HG03196 (cell line): ENCODE results near the gene SLC2A4RG.

Source experiments
- ATAC-seq: cut with Tn5 transposase; IDR thresholded peaks from one replicate; pipeline ENCODE4 v1.9.1; 2021; ENCODE audit not compliant: unreplicated experiment

SLC2A4RG gene

GRCh38 chr20:63699466-63700198 lies 39.9 kb upstream of the SLC2A4RG start:
- ATAC-seq, result no peak

DNA sequence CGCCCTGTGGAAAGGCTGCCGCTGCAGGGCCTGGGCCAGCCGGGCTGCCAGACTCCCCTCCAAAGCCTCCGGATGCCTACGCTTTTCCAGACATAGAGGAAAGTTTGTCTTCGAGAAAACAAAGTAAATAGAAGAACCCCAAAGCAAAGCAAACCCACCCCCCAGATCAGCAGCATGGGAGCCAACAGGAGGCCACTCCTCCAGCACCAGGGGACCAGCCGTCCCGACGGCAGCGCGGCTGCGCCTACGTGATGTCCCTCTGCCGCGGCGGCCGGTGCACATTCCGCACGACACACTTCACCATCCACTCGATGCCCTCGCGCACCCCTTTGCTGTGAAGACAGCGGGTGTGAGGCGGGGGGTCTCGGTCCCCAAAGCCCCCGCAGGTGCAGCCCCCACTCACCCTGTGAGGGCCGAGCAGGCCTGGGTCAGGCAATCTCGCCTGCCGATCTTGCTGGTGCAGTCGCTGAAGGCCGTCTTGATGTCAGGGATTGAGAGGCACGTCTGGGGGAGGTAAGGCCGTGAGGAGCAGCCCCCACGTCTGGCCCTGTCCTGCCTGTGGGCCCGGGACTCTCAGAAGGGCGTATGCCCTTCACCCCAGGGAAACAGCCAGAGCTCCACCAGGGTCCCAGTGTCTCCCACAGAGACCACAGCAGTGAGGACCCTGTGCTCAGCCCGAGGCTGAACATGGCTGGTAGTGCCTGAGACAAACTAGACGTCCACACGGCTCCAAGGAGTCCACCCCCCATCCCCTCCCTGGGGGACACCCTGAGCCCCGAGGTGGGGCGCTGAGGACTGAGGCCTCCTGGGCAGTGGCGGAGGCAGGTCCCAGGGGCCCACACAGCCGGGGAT lies 39.2 kb upstream of the SLC2A4RG start:
- ATAC-seq, result no peak

- no peak for ATAC-seq
Measured at GRCh38 chr20:63701051-63701328, 38.6 kb upstream of the SLC2A4RG start.

GRCh38 chr20:63701329-63702035 lies 38.1 kb upstream of the SLC2A4RG start:
- no peak for ATAC-seq

DNA sequence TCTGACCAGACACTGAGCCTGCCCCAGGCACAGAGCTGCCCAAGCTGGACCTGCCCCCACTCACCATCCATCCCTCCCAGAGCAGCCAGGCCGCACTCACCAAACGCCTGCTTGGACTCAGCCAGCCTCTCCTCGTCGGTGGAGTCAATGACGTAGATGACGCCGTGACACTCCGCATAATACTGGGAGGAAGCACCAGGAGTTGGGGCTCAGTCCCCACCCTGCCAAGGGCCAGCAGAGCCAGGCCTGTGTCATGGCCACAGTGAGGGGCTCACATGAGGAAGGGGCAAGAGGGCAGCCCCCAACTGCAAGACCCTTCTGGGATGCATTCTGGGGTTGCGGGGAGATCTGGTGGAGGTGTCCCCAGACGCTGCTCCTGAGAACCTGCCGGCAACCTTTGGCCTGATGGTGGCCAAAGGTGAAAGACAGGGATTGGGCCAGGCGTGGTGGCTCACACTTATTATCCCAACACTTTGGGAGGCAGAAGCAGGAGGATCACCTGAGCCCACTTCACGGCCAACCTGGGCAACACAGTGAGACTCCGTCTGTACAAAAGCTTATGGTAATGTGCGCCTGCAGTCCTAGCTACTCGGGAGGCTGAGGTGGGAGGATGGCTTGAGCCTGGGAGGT lies 37.4 kb upstream of the SLC2A4RG start:
- ATAC-seq, result no peak

- no peak for ATAC-seq
Measured at GRCh38 chr20:63702751-63703470, 36.7 kb upstream of the SLC2A4RG start.

DNA sequence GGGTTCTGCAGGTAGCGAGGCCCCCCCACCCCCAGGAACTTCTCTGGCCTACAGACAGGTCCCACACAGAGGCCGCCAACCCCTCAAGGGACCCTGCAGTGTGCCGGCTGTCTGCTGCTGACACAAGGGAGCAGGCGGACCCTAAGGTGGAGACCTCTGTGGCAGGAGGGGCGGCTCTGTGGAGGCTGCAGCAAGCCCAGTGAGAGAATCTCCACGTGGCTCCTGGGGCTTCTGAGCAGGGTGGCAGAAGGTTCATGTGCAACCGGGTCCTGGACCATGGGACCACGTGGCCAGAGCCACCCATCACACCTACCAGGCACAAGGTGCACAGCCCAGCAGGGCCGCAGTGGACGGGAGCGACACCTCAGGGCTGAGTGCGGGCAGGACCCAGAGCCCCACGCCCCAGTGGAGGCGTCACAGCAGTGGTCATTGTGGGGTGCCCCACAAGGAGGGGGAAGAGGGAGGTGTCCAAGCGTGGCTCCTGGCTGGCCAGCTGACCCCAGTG lies 36.1 kb upstream of the SLC2A4RG start:
- ATAC-seq, result no peak

DNA sequence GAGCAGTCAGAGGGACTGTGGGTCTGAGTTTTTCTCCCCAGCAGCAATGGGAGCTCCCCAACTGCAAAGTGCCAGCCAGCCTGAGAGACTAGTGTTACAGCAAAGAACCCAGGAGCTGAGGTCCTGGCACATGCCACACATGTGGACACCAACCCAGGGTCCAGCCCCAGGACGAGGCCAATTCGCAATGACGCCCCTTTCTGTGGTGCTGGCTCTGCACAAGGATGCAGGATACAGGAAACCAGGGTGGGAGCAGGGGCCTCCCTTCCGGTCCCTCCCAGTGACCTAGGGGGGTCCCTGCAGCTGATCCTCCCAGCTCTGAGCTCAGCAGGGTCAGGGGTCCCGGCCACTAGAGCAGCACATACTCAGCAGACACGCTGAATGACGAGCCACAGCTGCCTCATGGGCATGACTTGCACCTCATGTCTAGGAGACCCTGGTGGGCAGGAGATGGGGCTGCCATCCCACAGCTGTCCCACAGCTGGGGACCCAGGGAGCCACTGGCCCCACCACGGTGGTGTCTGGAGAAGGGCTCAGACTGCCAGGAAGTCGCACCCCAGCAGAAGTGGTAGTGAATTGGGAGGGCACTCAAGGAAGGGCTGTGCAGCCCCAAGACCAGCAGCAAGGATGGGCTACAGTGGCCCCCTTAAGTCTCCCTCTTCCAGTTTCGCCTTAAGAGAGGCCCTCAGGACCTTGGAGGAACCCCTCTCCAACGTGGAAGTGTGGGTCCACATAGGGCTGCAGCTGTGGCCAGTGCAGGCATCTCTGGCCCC lies 35.4 kb upstream of the SLC2A4RG start:
- ATAC-seq, result no peak

DNA sequence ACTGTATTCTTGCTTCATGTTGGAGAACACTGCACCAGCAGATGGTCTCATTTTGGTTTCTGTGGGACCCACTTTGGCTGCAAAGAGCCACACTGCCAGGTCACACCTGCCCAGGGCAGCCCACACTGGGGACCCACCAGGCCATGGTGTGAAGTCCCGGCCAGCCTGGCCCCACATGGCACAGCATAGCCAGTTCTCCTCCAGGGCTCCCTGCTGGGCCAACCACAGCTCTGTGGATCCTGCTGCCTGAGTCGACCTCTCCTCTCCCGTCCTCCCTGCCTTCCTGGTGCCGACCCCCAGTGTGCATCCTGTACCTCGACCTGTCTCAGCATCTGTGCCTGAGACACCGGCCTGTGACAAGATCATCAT lies 34.8 kb upstream of the SLC2A4RG start:
- no peak for ATAC-seq

DNA sequence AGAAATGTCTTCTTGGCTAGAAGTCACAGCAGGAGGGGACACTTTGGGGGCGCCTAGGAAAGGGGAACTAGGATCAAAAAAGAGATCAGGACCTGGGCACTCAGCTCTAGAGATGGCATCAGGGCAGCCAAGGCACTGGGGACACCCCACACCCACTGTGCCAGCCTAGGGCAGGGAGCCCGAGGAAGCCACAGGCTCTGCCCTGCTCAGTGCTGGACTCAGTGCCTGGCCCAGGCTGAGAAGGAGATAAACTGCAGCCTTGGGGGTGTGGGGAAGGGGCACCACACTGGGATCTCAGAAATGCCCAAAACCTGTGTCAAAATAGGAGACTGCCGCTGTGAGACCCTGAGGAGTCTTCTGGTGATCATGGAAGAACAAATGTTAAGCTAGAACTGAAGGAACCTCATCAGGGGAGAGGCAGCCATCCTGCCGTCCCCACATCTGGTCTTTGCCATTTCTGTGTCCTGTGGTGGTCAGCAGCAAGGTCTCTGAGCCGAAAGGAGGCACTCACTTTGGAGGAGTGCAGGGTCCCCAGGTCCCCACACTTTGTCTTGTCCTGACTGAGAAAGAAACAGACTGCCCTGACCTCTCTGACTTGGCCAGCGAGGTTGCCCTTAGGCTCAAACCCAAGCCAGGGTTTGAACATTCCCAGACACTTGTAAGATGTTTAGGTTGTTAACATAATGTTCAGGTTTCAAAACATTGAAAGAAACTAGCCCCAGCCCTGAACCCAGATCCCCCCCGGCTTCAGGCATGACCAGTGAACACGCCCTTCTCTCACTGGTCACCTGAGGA lies 34.1 kb upstream of the SLC2A4RG start:
- no peak for ATAC-seq

- ATAC-seq, result no peak
Measured at GRCh38 chr20:63706027-63706695, 33.4 kb upstream of the SLC2A4RG start.

DNA sequence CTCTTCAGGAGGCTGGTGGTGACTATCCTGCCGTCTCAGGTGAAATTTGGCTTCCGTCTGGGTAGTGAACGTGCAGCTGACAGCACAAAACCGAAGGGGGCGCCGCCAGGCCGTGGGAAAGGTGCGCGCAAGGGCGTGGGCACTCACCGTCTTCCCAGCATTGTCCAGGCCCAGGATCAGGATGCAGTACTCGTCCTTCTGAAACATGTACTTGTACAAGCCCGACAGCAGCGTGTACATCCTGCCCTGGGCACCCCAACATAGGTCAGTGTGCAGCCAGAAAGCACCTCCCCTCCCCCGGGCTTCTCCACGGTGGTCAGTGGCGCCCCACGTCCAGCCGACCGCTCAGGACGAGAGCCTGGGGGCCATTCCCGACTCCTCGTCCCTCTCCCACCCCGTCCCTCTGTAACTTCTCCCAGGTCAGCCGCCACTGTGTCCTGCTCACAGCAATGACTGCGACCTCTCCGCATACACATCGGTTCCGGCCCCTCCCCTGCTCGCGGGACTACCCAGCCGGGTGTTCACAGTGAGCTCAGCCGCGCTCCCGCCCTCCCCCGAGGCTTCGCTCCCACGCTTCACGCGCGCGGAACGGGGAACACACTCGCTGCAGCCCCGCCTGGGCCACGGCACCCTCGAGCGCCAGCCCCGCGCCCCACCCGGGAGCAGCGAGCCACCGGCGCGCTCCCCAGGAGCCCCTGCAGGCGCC lies 32.6 kb upstream of the SLC2A4RG start:
- ATAC-seq, result peak; percentile 20

DNA sequence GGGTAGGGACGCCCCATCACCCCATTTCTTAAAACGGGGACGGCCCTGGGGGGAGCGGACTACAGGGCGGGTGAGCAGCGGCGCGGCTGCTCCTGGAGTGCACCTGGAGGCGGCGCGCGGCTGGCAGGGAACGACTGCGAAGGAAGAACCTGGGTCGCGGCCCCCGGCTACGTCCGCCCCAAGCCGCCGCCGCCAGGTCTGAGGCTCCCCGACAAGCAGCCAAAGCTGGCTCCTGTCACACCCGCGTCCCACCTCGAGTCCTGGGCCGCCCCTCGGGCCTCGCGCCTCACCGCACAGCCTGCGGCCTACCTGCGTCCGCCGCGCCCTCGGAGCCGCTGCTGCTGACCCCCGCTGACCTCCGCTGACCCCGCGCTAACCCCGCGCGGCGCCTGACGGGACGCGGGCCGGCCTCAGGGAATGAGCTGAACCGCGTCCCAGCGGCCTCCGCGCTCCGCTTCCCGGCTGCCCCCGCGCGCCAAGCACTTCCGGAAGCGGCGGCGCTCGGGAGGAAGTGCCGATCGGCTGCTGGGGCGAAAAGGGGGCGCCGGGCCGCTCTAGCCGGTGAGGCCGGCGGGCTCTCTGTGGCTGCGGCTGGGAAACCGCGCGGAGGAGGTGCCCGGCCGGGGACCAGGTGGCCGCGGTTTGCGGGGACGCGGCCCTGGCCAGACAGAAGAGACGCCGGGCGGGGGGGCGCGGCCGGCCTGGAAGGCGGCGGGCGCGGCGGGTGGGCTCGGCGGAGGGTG lies 31.8 kb upstream of the SLC2A4RG start, which contains the start of the genes ARFRP1 and ZGPAT:
TSS of gene ARFRP1 (minus strand) at position 419 of the 743 bp plus-strand sequence. CDS start 885 bp downstream, outside the sequence.
TSS of gene ZGPAT (plus strand) at position 482 of the 743 bp plus-strand sequence. CDS start 542 bp downstream, outside the sequence.
- ATAC-seq, result peak; percentile 70

DNA sequence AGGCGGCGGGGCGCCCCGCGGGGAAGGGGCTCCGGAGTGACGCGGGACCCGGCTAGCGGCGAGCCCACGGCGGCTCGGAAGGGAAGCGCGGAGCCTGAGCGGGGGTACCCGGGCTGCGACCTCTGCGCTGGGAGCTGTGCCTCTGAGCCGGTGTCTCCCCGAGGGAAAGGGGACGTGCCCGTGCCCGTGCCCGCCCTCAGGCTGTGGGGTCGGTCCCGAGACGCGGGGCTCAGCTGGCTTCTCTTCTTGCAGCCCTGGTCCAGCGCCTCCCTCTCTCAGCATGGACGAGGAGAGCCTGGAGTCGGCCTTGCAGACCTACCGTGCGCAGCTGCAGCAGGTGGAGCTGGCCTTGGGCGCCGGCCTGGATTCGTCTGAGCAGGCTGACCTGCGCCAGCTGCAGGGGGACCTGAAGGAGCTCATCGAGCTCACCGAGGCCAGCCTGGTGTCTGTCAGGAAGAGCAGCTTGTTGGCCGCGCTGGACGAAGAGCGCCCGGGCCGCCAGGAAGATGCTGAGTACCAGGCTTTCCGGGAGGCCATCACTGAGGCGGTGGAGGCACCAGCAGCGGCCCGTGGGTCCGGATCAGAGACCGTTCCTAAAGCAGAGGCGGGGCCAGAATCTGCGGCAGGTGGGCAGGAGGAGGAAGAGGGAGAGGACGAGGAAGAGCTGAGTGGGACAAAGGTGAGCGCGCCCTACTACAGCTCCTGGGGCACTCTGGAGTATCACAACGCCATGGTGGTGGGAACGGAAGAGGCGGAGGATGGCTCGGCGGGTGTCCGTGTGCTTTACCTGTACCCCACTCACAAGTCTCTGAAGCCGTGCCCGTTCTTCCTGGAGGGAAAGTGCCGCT lies 31.1 kb upstream of the SLC2A4RG start:
- ATAC-seq, result peak; percentile 8

GRCh38 chr20:63709149-63709527 lies 30.4 kb upstream of the SLC2A4RG start:
- no peak for ATAC-seq

DNA sequence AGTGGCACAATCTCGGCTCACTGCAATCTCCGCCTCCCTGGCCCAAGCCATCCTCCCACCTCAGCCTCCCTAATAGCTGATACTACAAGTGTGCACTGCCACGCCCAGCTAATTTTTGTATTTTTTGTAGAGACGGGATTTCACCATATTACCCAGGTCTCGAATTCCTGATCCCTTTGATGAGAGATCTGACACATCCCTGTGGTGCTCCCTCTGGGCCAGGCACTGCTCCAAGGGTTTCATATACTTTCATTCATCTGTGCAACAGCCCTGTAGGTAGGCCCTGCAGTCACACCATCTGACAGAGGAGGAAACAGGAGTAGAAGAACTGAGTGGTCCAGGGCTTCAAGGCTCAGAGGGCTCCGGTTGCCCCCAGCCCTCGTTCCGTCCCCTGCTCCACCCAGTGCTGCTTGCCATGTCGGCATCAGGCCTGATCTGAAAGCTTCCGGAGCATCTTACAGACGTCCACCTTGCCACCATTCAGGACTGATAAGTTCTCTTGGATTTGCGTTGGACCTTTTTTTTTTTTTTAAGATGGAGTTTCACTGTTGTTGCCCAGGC lies 28.4 kb upstream of the SLC2A4RG start:
- no peak for ATAC-seq
